Esophagus muscularis mucosa (tissue), 4 donors: ENCODE measurements around the gene PSAP. TPM values are rescaled to one million over a fixed set of nuclear protein-coding genes. Genes with fewer than 3 reads are reported as not detected.

Experiments used
- DNase-seq: peaks from one replicate; pipeline ENCODE4 v3.0.0-alpha.2; 2017; ENCODE audit errors: extremely low spot score
- H3K27ac ChIP-seq, 4 donors: fragments of 200-600 bp; sonication (generic); replicated peaks in 1 of 4; 1 replicate in 3 of 4; 2 replicates in 1 of 4; pipeline ENCODE4 v1.5.1; 2016 to 2019; ENCODE audit warnings: mild to moderate bottlenecking in 1 of 4
- H3K27me3 ChIP-seq, 4 donors: fragments of 200-600 bp; sonication (generic); one replicate each; pipeline versions ENCODE4 v1.5.1 to v1.6.0; 2016 to 2019
- H3K36me3 ChIP-seq, 4 donors: fragments of 200-600 bp; sonication (generic); one replicate each; pipeline ENCODE4 v1.5.1; 2016 to 2019
- H3K4me1 ChIP-seq, 4 donors: fragments of 200-600 bp; sonication (generic); one replicate each; pipeline ENCODE4 v1.5.1; 2016 to 2019
- H3K4me3 ChIP-seq, 4 donors: fragments of 200-600 bp; sonication (generic); 1 replicate in 2 of 4; 2 replicates in 2 of 4; pipeline ENCODE4 v1.5.1; 2016 to 2019; ENCODE audit warnings: mild to moderate bottlenecking in 4 of 4, moderate library complexity in 1 of 4
- H3K9me3 ChIP-seq, 4 donors: fragments of 200-600 bp; sonication (generic); 1 replicate in 3 of 4; 2 replicates in 1 of 4; pipeline ENCODE4 v1.5.1; 2016 to 2019
- CTCF ChIP-seq, 3 experiments: fragments of 200-600 bp in 2 of 3; fragments of 450-650 bp in 1 of 3; sonication (generic) in 2 of 3; IDR thresholded peaks; one replicate each; pipeline ENCODE4 v1.5.1; 2017 to 2019; ENCODE audit warnings: antibody characterized with exemption in 3 of 3, mild to moderate bottlenecking in 2 of 3, moderate library complexity in 1 of 3
- EP300 ChIP-seq: sonication (generic); formaldehyde crosslinking; IDR thresholded peaks from one replicate; pipeline ENCODE4 v1.6.1; 2017; ENCODE audit warnings: antibody characterized with exemption
- POLR2A ChIP-seq: fragments of 450-650 bp; IDR thresholded peaks from one replicate; pipeline ENCODE4 v1.6.1; 2017; ENCODE audit warnings: antibody characterized with exemption, moderate library complexity, mild to moderate bottlenecking, low read depth
- POLR2AphosphoS5 ChIP-seq, 2 donors: sonication (generic); formaldehyde crosslinking; IDR thresholded peaks; one replicate each; pipeline ENCODE4 v1.6.1; 2017; ENCODE audit warnings: antibody characterized with exemption in 2 of 2
- WGBS: methylation state at CpG from one replicate; pipeline ENCODE4 v1.1.5; 2018; 5-methylcytosine and 5-hydroxymethylcytosine counted together
- intact Hi-C: fragments of 100-400 bp; cut with DNase I; formaldehyde crosslinking; loops from one replicate; pipeline ENCODE4 v1.15.1; 2023
- total RNA-seq, 4 donors: library from RNA; depleted of rRNA; stranded (reverse); fragments of >200 nt; gene quantifications; one replicate each; pipeline versions ENCODE4 v1.1.0 to v1.2.1, GENCODE V29; 2016

PSAP gene
- total RNA-seq, 4 donors from 2014 or later: 537 to 740 (median 698) TPM

- TF ChIP-seq EP300 (no peak), CTCF (IDR thresholded peaks at IDR 0.05) (no peak), POLR2A (no peak), POLR2AphosphoS5 (IDR thresholded peaks at IDR 0.05) (no peak)
- Histone ChIP-seq H3K9me3 (no peaks in the 10 kb centered on the region), H3K4me1 (no peaks in the 10 kb centered on the region), H3K27me3 (no peaks in the 10 kb centered on the region), H3K27ac (no peak overlapping the region), H3K4me3 (no peak overlapping the region), H3K36me3 (no peaks in the 10 kb centered on the region)
- WGBS: 81% methylated on average over 8 of the region's 10 CpGs
- intact Hi-C loops: no loop called here
- DNase-seq: no peak
These were observed 53.3 kb downstream of the PSAP start for GRCh38 chr10:71797533-71798307.

- no peaks in the 10 kb centered on the region for H3K36me3 ChIP-seq
- H3K4me3 ChIP-seq: no peak overlapping the region
- DNase-seq: no peak
- H3K27me3 ChIP-seq: no peaks in the 10 kb centered on the region
- 83% methylated on average over 7 of the region's 7 CpGs for WGBS
- no peak overlapping the region for H3K27ac ChIP-seq
- no peaks in the 10 kb centered on the region for H3K4me1 ChIP-seq
- TF ChIP-seq POLR2AphosphoS5 (IDR thresholded peaks at IDR 0.05): no peak
- no peak for TF ChIP-seq POLR2A
- no peak for TF ChIP-seq CTCF (IDR thresholded peaks at IDR 0.05)
- TF ChIP-seq EP300: no peak
- no peaks in the 10 kb centered on the region for H3K9me3 ChIP-seq
- intact Hi-C loops: no loop called here
These were observed 54.2 kb downstream of the PSAP start for GRCh38 chr10:71796749-71797405.

- H3K4me3 ChIP-seq: no peak overlapping the region
- 25% methylated on average over 2 of the region's 2 CpGs for WGBS
- no peaks in the 10 kb centered on the region for H3K4me1 ChIP-seq
- no peak for TF ChIP-seq CTCF (IDR thresholded peaks at IDR 0.05)
- no peak for TF ChIP-seq EP300
- TF ChIP-seq POLR2AphosphoS5 (IDR thresholded peaks at IDR 0.05): no peak
- no peak for TF ChIP-seq POLR2A
- no peak for DNase-seq
- no peak overlapping the region for H3K27ac ChIP-seq
- H3K36me3 ChIP-seq: no peaks in the 10 kb centered on the region
- intact Hi-C loops: no loop called here
- H3K9me3 ChIP-seq: no peaks in the 10 kb centered on the region
- no peaks in the 10 kb centered on the region for H3K27me3 ChIP-seq
These were observed 55.8 kb downstream of the PSAP start for GRCh38 chr10:71795248-71795647.

GRCh38 chr10:71790749-71791440 lies 60.2 kb downstream of the PSAP start:
- no peaks in the 10 kb centered on the region for H3K36me3 ChIP-seq
- no peaks in the 10 kb centered on the region for H3K4me1 ChIP-seq
- no peak for DNase-seq
- H3K27ac ChIP-seq: no peak overlapping the region
- H3K4me3 ChIP-seq: no peak overlapping the region
- WGBS: 93% methylated on average over 12 of the region's 17 CpGs
- H3K9me3 ChIP-seq: no peaks in the 10 kb centered on the region
- no peaks in the 10 kb centered on the region for H3K27me3 ChIP-seq
- intact Hi-C loops: no loop called here
- TF ChIP-seq EP300 (no peak), CTCF (IDR thresholded peaks at IDR 0.05) (no peak), POLR2AphosphoS5 (IDR thresholded peaks at IDR 0.05) (no peak), POLR2A (no peak)
